GM10248 (cell line): Measurements from ENCODE around the gene AUTS2.

Experiments
- CTCF ChIA-PET: fragments of 300-600 bp; sonication (Branson Sonifier 250); formaldehyde crosslinking; extraction: SDS; loops from one replicate; lab custom pipeline; 2021; ENCODE audit warnings: antibody characterized with exemption; lab: Yijun Ruan, JAX
- POLR2A ChIA-PET: fragments of 350-650 bp; sonication (Branson Sonifier 250); formaldehyde crosslinking; extraction: SDS; loops from one replicate; lab custom pipeline; 2020; ENCODE audit warnings: antibody characterized with exemption; lab: Yijun Ruan, JAX
- DNase-seq: peaks from one replicate; pipeline ENCODE4 v3.0.0; 2012; ENCODE audit errors: extremely low spot score
- CTCF ChIP-seq: IDR thresholded peaks from 2 replicates; pipeline ENCODE4 v1.5.1; 2012; ENCODE audit warnings: mild to moderate bottlenecking, low read depth; ENCODE audit errors: extremely low read depth, missing control alignments, control extremely low read depth

The AUTS2 gene

GRCh38 chr7:69994886-69995542 is 396.7 kb downstream of the AUTS2 start:
- ChIA-PET POLR2A (no interaction called here), CTCF (no interaction called here)
- DNase-seq: no peak
- no peak for TF ChIP-seq CTCF

DNA sequence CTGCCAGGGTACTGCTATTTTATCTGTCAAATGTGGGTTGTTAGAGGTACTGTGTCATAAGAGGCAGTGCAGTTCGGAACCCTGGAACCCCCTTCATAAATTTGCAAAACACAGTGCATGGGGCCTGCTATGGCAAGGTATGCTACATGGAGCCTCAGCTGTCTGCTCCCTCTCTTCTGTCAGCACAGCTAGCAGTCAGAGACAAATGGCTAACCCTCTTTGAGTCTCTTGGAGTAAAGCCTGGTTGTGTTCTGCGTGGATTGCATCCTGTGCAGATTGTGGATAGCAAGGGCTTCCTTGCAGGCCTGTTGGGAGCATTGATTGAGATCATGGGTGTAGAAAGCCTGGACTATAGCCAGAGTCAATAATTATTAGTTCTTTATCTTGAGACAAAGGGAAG is 397.8 kb downstream of the AUTS2 start:
- no peak for DNase-seq
- ChIA-PET CTCF (no interaction called here), POLR2A (no interaction called here)
- TF ChIP-seq CTCF: no peak

GRCh38 chr7:70000737-70001348 is 402.6 kb downstream of the AUTS2 start:
- DNase-seq: no peak
- no peak for TF ChIP-seq CTCF

DNA sequence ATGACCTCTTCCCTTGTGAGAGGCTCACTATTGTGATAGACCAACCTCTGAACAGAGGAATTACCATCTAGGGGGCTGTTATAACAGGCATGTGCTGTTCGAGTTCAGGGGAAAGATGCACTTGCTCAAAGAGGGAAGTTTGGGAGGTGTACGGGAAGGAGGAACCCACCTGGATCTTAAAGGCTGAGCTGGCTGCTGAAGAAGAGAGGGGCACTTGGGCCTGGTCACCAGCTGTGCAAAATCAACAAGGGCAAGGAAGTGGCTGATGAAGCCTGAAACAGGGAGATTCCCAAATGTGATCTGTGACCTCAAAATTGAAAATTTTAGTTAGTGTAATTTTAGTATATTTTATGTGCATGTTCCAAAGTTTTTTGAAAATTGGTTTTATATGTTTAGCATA is 407.2 kb downstream of the AUTS2 start:
- ChIA-PET CTCF (interaction anchor here (1.1 to 3.7 kb wide), 2 partner anchors 9 to 12 kb away, joined by 4 to 9 read pairs; no protein-coding TSS in a partner anchor), POLR2A (no interaction called here)
- DNase-seq: no peak
- no peak for TF ChIP-seq CTCF

More at GRCh38 chr7:70000737-70001348, 402.6 kb downstream of the AUTS2 start:
- ChIA-PET CTCF (interaction anchor here (1.4 kb wide), 1 partner anchor 69 kb away, joined by 3 read pairs; no protein-coding TSS in a partner anchor), POLR2A (interaction anchor here (0.6 kb wide), 1 partner anchor 70 kb away, joined by 4 read pairs; no protein-coding TSS in a partner anchor)

- ChIA-PET POLR2A (no interaction called here), CTCF (interaction anchor here (3.7 kb wide), 1 partner anchor 12 kb away, joined by 9 read pairs; no protein-coding TSS in a partner anchor)
- no peak for TF ChIP-seq CTCF
- DNase-seq: no peak
Observed at GRCh38 chr7:70005891-70006260, 407.6 kb downstream of the AUTS2 start.

DNA sequence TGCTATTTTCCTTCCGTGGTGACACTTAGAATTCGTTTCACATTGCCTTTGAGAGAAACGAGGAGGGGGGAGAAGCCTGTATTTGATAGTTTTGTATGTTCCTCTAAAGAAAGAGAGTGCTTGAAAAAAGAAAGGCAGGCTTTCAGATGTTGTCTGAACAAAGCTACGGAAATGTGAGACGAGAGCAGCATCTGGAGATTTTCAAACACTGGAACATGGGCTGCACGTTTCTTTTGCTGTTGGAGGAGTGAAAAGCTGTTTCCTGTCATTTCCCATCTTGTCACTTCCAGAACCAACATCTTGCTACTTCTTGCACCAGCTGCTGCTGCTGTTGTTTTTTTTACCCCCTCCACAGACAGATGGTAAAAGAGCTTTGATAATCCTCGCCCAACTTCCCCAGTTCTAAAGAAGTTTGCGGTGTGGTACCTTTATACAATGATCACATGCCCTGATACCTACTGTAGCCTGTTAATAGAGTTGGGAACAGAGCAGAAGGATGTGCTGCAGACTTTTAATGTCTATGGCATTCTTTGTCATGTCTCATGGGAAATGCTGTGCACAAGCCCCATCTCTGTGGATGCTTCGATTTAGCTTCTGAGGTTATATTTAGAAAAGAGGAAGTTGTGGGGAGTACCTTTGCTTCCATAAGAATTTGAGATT is 408.1 kb downstream of the AUTS2 start:
- TF ChIP-seq CTCF: no peak
- ChIA-PET CTCF (interaction anchor here (1.1 to 3.7 kb wide), 2 partner anchors 11 to 13 kb away, joined by 3 to 9 read pairs; no protein-coding TSS in a partner anchor), POLR2A (no interaction called here)
- DNase-seq: no peak
